ENCODE data around the gene DNAJB8.

DNA sequence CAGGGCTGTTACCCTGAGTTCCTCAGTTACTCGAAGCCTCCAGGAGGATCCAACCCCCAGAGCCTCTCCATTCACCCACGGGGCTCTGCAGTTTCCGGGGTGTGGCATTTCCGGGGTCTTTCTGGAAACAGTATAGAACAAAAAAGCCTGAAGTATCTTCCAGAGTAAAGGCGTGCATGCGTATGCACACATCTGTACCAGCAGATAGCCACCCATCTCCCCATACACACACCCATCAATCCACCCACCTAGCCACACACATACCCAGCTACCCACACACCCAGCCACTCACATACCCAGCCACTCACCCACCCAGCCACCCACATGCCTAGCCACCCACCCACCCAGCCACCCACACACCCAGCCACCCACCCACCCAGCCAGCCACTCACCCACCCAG lies 2.9 kb upstream of the DNAJB8 start:
- TF ChIP-seq, protein P1, sequence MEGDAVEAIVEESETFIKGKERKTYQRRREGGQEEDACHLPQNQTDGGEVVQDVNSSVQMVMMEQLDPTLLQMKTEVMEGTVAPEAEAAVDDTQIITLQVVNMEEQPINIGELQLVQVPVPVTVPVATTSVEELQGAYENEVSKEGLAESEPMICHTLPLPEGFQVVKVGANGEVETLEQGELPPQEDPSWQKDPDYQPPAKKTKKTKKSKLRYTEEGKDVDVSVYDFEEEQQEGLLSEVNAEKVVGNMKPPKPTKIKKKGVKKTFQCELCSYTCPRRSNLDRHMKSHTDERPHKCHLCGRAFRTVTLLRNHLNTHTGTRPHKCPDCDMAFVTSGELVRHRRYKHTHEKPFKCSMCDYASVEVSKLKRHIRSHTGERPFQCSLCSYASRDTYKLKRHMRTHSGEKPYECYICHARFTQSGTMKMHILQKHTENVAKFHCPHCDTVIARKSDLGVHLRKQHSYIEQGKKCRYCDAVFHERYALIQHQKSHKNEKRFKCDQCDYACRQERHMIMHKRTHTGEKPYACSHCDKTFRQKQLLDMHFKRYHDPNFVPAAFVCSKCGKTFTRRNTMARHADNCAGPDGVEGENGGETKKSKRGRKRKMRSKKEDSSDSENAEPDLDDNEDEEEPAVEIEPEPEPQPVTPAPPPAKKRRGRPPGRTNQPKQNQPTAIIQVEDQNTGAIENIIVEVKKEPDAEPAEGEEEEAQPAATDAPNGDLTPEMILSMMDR (conservative IDR thresholded peaks at IDR 0.05; ENCODE audit: low read length), result no peak
- TF ChIP-seq EZH2phosphoT487 (IDR thresholded peaks at IDR 0.05; ENCODE audit: borderline replicate concordance, low read depth, low read length), result no peak
